Right lung (tissue), 5 donors: ENCODE measurements around the gene LCN15. TPM values are rescaled to one million over a fixed set of nuclear protein-coding genes. Genes with fewer than 3 reads are reported as not detected.
"Not testable (repeated sequence)": the region's sequence is repeated elsewhere in the genome, so short reads cannot be mapped to it uniquely, and the experiment has no call there.

Experiments
- DNase-seq, 2 donors: peaks; one replicate each; pipeline ENCODE4 v3.0.0-alpha.2; 2013
- polyA plus RNA-seq, 5 donors: library from polyadenylated mRNA; unstranded; fragments of 120-200 nt; gene quantifications; one replicate each; pipeline versions ENCODE4 v1.2.1 to v1.2.3, GENCODE V29; 2013; ENCODE audit warnings: inconsistent platforms in 1 of 5, low replicate concordance in 1 of 5; ENCODE audit not compliant: insufficient read length in 5 of 5, insufficient read depth in 1 of 5

Gene LCN15
- polyA plus RNA-seq, 5 donors: 0.07 to 2.2 (median 0.10) TPM

DNA sequence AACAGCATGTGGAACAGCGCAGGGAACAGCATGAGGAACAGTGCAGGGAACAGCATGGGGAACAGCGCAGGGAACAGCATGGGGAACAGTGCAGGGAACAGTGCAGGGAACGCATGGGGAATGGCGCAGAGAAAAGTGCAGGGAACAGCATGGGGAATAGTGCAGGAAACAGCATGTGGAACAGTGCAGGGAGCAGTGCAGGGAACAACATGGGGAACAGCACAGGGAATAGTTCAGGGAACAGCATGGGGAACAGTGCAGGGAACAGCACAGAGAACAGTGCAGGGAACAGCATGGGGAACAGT lies 8.2 kb downstream of the LCN15 start:
- no peak for DNase-seq

DNA sequence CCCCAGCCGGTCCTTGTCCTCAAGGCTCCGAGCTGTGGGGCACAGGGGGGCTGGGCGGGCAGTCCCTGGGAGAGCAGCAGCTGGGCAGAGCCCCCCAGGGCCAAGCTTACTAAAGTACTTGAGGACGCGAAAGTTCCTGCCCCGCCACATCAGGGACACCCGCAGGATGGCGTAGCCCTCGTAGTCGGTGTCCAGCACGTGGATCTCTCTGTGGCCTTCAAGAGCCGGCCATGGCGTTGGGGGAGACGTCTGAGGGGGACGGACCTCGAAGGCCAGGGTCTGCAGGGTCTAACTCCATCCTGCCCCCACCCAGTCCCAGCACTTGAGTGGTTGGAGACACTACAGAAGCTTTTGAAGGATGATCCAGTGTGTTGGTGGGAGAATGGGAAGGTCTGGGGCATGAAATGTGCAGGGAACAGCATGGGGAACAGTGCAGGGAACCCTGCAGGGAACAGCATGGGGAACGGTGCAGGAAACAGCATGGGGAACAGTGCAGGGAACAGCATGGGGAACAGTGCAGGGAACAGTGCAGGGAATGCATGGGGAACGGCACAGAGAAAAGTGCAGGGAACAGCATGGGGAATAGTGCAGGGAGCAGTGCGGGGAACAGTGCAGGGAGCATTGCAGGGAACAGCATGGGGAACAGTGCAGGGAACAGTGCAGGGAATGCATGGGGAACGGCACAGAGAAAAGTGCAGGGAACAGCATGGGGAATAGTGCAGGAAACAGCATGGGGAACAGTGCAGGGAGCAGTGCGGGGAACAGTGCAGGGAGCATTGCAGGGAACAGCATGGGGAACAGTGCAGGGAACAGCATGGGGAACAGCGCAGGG lies 8.8 kb downstream of the LCN15 start:
- not testable (repeated sequence) for DNase-seq

DNA sequence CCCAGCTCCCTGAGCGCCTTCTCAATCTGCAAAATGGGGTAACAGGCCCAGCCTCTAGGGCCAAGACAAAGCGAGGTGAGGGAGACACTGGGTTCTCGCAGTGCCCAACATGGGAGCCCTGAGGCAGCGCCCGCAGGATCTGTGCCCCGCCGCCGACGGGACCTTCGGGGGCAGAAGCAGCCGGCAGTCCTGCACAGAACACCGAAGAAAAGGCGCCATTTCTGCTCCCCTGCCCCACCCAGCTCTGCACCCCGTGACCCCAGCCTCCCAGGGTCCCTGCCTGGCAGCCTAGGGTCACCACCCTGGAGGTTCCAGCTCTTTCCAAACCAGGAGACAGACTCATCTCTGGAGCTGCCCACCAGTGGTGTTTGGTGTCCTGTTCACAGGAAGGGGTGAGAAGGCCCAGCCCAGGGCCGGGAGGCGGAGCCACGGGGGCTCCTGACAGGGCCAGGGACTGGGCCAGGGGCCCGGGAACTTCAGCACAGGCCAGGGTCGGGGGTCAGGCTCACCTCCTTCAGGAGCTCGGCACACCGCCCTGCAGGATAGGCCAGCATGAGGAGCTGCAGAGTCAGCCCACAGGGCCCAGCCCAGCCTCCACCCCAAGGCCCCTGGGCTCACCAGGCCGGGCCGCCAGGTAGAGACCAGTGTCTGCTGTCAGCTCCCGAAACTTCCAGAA lies 9.6 kb downstream of the LCN15 start:
- DNase-seq: no peak

DNA sequence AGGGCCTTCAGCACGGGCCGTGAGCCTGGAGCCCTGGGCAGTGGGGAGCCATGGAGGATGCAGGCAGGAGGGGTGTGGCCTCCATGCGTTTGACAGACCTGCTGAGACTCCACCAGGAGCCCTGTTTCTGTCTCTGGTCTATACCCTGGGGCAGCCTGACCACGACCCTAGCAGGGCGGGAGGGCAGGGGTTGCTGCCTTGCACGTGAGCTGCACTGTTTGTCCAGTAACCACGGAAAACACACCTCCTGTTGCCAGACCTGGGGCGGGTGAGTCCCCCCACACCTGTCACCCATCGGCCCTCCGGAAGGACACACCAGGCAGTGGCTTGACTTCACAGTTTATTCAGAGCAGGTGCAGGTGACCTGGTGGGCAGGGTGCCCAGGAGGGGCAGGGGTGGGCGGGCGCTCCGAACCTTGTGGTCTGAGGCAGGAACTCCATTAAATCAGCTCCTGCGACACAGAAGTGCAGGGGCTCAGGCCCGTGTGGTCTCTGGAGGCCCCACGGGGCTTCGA lies 10.2 kb downstream of the LCN15 start:
- no peak for DNase-seq

DNA sequence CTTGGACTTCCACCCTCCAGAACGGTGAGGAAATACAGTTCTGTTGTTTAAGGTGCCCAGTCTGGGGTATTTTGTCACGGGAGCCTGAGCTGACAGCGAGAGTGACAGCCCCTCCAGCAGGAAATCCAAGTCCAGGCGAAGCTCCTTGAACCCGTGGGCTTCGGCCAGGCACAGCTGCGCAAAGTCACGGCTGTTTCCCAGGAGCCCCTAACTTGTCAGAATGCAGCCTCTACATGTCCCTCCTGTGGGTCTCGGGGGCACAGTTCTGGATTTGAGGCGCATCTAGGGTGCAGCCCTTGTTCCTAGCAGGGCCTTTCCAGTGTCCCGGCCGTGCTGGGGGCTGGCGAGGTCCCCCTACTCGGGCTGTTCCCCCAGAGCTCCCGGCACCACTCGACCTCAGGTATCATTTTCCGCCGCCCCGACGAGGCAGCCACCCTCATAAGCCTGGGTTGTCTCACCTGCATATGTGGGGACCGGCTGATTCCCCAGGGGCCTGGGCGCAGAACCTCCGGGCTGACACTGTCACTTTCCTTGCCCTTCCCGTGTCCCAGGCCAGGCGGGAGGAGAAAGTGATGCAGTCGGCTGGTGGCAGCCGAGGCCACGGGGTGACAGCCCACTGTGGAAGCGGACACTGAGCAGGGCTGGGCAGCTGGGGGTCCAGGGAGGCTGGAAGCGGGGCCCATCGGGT lies 10.8 kb downstream of the LCN15 start:
- DNase-seq: no peak

DNA sequence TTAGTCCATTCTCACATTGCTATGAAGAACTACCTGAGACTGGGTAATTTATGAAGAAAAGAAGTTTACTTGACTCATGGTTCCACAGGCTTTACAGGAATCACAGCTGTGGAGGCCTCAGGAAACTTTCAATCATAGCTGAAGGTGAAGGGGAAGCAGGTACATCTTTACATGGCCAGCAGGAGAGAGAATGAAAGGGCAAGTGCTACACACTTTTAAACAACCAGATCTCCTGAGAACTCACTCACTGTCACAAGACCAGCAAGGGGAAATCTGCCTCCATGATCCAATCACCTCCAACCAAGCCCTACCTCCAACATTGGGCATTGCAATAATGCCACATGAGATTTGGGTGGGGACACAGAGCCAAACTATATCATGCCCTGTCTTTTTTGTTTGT lies 12.5 kb downstream of the LCN15 start:
- no peak for DNase-seq

DNA sequence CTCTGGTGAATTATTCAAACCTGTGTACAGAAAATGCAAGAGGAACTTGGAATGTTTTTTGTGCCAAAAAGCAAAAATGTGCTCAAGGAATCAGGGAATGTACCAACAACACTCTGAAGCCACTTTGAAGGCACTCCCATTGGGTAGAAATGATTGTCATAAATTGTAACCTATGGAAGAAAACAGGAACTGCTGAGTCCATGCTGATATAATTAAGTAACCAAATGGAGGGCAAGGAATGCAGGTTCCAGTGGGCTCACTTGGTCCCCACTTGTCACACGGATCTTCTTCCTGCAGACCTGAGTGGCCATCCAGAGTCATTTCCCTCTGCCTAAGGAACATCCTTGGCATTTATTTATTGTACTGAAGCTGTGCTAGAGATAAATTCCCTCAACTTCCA lies 13.1 kb downstream of the LCN15 start:
- no peak for DNase-seq

DNA sequence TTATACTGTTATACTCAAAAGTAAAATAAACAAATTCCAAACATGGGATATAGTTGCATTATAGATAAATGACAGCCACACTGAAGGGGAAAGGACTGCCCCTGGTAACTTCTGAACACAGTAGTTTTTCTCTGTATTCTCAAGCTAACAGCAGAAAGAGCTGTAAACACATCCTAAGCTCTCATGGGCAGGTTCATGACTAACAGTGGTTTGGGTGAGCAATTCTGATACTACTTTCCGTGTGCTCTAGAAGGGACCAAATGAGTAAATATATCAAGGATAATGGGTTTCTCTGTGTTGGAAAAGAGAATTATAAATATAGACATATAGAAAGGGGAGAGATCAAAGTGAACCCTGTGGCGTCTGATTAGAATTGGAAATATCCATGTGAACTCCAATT lies 13.8 kb downstream of the LCN15 start:
- DNase-seq: no peak

DNA sequence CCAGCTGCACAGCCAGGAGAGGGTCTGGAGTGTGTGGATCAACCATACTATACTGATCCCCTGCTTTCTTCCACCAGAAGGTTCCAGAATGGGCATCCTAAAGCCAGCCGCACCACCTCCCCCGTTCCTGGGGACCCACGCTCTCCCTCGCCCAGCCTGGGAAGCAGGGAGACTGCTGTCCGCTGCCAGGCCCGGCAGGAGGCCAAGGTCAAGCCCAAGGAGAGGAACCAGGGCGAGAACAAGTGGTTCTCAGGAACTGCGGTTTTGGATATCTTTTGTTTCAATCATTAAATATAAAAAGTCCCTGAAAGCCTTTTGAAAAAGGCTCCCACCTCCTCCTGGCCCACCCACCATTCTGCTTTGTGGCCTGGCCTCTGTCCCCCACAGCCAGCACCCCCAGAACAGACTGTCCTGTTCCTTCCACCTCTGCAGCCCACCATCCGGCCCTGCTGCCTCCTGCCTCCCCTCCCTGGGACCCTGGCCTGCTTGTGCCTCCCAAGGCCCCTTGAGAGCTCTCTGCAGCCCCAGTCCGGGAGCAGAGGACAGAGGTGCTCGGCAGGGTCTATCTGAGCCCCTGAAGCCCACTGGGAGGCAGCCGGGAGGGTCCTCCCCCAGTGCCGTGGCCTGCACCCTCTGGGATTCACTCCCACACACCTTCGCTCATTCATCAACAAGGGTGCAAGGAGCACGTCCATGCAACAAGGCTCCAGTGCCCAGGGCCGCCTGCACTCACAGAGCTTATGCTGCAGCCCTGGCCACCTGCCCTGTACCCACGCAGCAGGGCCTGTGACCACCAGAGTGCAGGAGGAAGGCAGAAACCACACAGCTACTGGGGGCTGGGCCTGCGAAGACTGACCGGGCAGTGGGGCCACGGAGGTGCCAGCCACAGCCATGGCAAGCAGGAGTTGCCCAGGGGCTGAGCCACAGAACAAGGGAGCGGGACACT lies 15.4 kb downstream of the LCN15 start:
- DNase-seq: no peak

DNA sequence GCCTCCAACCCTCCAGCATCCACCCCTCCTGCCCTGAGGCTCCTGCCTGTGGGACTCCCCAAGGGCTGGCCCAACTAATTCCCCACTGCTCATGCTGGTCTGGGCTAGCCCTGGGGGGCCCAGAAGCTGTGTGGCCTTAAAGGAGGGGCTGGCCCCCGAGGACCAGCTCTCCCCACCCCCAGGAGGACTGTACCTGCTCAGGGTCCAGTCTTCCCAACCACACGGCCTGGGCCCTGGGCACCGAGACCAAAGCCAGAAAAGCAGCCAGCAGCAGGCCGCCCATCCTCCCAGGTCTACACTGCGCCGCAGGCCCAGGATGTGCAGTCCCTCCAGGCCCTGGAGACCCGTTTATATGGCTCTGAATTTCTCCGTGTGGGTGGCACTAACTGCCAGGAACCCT lies 16.1 kb downstream of the LCN15 start, which contains the start of gene LCN6:
Gene LCN6, minus strand, starts transcription at position 325 of the 400 bp plus-strand sequence. Its CDS starts 42 bp downstream, at position 283.
- no peak for DNase-seq

DNA sequence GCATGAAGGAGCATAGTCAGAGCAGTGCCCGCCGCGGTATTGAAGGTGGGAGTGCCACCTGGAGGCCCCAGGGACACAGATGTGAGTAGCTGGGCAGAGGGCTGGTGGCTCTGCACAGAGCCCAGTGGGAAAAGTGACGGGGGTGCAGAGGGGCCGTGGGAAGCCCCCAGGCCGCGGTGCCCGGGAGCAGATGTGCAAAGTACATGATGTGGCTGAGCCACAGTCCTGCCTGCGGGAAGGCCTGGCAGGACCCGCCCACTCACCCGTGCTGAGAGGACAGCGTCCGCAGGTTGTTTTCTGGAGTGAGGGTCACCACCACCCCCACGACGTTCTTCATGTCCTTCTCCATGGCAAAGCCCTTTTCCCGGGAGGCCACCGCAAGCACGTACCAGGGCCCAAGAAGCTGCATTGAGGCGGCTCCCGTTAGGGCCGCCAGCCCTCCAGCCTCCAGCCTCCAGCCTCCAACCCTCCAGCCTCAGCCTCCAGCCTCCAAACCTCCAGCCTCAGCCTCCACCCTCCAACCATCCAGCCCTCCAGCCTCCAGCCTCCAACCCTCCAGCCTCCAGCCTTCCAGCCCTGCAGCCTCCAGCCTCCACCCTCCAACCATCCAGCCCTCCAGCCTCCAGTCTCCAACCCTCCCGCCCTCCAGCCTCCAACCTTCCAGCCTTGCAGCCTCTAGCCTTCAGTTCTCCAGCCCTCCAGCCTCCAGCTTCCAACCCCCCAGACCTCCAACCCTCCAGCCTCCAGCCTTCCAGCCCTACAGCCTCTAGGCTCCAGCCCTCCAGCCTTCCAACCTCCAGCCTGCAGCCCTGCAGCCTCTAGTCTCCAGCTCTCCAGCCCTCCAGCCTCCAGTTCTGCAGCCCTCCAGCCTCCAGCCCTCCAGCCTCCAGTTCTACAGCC lies 16.9 kb downstream of the LCN15 start:
- no peak for DNase-seq

DNA sequence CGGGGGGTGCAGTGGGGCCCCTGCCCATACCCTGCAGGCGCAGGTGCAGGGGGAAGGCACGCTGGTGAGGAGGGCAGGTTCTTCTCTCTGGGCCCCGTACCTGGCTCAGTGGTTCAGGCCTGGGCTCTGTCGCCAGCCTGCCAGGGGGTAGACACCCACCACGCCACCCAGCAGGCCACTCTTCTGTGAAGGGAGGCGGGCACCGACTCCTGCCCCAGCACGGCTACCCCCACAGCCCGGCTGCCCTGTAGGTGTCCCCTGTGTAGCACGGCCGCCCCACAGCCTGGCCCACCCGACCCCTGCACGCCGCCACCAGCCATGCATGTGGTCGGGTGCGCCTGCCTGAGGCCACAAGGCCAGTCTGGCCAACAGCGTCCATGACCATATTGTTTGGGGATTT lies 17.7 kb downstream of the LCN15 start:
- no peak for DNase-seq

DNA sequence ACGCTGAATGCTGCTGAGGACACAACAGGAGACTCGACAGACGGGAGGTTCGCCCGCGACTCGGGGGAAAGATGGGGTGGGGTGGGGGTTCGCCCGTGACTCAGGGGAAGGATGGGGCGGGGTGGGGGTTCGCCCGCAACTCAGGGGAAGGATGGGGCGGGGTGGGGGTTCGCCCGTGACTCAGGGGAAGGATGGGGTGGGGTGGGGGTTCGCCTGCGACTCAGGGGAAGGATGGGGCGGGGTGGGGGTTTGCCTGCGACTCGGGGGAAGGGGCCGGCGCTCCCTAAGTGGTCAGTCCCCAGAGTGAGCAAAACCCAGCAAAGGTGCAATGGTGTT lies 18.2 kb downstream of the LCN15 start:
- DNase-seq: no peak

DNA sequence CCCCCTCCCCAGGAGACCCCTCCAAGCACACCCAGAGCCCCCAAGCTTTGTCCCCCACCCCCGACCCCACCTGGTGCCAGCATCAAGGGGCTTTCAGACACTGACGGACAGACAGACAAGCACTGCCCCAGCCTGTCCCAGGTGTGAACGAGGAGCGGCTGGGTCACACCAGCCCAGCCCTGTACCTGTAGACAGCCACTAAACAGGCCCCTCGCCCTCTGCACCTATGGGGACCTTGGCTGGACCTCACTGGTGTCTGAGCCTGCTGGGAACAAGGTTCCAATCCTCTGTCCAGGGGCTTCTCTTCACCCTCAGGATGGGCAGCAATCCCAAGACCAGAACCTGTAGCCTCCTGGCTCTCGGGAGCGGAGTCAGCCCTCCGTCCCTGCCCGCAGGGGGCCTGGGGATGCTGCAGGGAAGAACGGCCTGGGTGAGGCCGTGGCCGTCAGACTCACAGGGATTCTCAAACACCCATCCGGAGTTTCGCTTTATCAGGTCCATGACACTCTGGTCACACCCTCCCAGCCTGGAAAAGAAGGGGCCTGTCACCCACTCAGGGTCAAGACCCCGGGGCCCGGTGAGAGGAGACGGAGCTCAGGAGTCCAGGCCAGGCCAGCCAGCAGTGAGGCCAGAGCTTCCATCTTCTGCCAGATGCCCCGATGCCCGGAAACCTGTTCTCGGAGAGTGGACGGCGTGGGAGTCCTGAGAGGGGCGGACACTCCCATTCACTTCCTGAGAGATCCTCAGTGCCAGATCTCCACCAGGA lies 18.7 kb downstream of the LCN15 start:
- no peak for DNase-seq

DNA sequence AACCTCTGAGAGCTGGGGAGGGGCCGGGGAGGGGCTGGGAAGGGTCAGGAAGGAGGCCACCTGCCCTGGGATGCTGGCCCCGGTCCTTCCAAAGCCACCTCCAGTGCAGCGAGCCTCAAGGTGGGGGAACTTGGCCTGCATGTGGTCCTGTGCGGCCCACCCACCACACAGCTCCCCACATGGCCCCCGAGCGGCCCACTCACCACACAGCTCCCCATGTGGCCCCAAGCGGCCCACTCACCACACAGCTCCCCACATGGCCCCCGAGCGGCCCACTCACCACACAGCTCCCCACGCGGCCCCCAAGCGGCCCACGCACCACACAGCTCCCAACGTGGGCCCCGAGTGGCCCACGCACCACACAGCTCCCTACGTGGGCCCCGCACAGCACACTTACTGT lies 19.5 kb downstream of the LCN15 start:
- DNase-seq: no peak

DNA sequence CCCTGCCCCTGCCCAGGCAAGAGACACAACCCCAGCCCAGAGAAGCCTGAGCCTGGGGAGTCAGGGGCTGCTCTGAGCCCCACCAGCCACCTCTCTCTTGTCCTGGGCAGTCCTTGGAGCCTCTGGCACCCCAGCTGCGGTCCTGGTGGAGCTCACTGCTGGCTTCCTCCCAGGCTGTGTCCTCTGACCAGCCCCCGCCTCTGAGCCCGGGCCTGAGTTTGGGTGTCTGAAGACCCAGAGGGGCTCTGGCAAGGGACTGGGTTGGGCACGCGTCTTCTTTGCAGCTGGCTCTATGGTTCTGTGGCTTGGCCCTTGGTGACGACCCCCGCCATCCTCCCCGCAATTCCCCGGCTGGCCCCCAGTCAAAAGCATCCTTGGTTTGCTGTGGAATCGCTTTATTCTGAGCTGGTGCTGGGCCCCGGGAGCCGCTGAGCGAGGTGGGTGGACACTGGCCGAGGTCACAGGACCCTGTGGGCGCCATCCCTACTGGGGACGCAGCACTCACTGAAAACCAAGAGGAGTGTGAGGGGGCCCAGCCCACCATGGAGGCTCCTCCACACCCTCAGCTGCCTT lies 20.6 kb downstream of the LCN15 start:
- no peak for DNase-seq

DNA sequence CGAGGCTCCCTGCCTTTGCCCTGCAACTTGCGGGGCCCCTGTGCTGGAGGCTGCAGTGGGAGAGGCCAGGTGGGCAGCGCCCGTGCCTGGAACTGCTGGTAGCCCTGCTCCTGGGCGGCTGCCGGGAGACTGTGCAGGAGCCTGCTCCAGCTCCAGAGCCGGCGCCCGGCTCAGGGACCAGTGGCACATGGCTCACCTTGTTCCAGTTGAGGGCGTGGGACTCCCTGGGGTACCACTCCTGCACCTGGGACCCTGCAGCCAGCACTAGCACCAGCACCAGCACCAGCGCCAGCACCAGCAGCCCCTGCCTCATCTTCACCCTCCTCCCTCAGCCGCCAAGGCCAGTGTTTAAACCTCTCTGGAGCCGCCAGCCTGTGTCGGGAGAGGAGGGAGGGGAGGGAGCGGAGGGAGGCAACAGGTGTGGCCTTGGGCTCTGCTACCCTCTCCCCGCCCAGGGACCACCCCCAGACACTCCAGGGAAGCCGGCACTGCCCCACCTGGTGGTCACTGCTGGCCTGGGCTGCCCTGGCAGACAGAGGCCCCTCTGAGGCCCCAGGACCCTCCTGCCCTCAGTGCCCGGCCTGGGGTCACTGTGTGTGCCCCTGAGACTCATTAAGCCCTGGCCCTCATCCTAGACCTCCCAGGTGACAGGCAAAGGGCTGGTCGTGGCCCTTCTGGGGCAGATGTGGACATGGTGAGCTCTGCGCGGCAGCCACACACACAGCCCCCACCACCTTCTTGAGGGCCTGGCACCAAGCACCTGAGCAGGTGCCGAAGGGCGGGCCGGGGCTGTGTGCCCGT lies 21.5 kb downstream of the LCN15 start, which contains the start of gene LCN10:
Gene LCN10, minus strand, starts transcription at position 350 of the 801 bp plus-strand sequence. Its CDS starts 37 bp downstream, at position 313.
- DNase-seq: no peak

DNA sequence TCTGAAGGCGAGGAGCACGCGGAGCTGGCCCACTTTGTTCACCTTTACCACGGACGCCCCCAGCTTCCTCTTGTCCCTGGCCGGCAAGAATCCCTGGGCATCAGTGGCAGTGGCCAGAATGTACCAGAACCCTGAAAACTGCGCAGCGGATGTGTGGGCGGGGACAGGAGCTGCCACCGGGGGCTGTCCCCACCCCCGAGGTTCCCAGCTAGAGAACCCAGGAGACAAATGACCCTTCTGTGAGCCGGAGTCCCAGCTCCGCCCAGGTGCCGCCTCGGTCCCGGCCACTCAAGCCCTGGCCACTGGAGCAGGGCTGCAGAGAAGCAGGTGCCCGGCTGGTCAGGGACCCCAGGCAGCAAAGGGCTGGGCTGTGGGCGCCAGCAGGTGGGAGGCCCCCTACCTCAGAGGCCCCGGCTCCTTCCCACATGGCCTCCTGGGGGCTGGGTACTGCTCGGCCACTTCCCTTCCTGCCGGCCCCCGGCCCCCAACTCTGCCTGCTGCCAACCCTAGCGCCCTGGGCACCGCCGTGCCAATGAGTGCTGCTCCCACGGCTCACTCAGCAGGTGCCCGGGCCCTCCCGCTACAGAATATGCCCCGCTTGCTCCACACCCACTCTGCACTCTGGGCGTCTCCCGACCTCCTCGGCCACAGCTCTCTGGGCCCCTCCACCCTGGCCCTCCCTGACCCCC lies 22.3 kb downstream of the LCN15 start:
- DNase-seq: no peak
